Measurements from ENCODE around the gene IKZF3.
A peak's percentile ranks its signal among the peaks of the same experiment; 100 is the strongest.
"Not testable (repeated sequence)": the region's sequence is repeated elsewhere in the genome, so short reads cannot be mapped to it uniquely, and the experiment has no call there.

IKZF3 gene

DNA sequence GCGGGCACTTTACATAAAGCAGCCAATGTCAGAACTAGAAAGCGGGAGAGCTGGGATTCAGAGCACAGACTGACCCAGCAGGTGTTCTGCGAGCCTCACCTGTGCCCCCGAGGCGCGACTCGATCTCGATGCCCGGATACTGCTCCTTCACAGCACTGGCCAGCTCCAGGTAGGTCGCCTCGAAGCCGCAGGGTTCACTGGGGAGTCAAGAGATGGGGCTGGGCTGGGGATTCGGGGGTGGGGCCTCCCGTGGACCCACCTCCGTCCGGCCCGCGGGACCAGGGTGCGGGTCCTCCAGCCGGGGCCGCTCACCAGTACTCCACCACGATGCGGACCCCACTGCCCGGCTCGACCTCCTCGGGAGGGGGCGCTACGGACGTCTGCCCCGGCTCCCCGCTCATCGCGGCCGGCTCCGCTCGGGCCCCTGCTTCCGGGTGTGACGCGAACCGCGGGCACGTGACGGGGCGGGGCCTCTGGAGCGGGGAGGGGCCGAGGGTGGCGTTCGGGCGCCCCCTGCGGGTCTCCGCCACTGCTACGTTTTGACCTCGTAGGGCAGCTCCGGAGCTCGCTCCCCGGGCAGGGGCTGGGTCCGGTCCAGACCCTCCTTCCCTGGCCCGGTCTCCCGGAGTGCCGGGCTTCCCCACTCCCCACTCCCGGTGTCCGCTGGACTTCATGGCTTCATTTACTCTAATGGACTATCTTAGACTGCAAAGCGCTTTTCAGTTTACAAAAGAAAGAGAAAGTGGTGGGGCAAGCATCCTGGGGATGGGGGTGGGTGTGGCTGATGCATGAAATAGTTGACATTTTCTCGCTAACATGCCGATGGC, 133.8 kb downstream of the IKZF3 start, which contains the start of gene MIEN1:
Gene MIEN1, minus strand, starts transcription at position 438 of the 827 bp plus-strand sequence. Its CDS starts 37 bp downstream, at position 401.
- Histone ChIP-seq H2AFZ (ENCODE audit: low read depth, low read length) (peak within 1 kb of the TSS; percentile 77), H3K79me2 (ENCODE audit: low read length) (peaks cover 10% of the 10 kb centered on the region), H3K27ac (ENCODE audit: low read length) (peak within 1 kb of the TSS; percentile 59), H3K9ac (ENCODE audit: low read length) (peak within 1 kb of the TSS; percentile 95), H3K9me3 (ENCODE audit: insufficient read depth, low read length) (no peaks in the 10 kb centered on the region), H3K4me2 (ENCODE audit: low read length) (peak within 1 kb of the TSS; percentile 99), H3K4me1 (ENCODE audit: low read length) (peaks cover 6% of the 10 kb centered on the region), H3K4me3 (ENCODE audit: low read length) (peak within 1 kb of the TSS; percentile 98), H3K36me3 (replicated peaks; ENCODE audit: low read depth, low read length) (peaks cover 14% of the 10 kb centered on the region), H3K27me3 (ENCODE audit: low read depth, low read length) (no peaks in the 10 kb centered on the region), H4K20me1 (ENCODE audit: insufficient read depth, low read length) (no peaks in the 10 kb centered on the region)
- TF ChIP-seq EZH2phosphoT487 (IDR thresholded peaks at IDR 0.05; ENCODE audit: low read depth) (no peak), CTCF (IDR thresholded peaks at IDR 0.05; ENCODE audit: low read depth, low read length) (peak; percentile 73)

- H2AFZ ChIP-seq (ENCODE audit: low read depth, low read length), result no peak overlapping the region
- no peaks in the 10 kb centered on the region for H4K20me1 ChIP-seq (ENCODE audit: insufficient read depth, low read length)
- H3K79me2 ChIP-seq (ENCODE audit: low read length), result peaks cover 10% of the 10 kb centered on the region
- peak overlapping the region; percentile 99 for H3K4me2 ChIP-seq (ENCODE audit: low read length)
- peak overlapping the region; percentile 95 for H3K9ac ChIP-seq (ENCODE audit: low read length)
- TF ChIP-seq CTCF (IDR thresholded peaks at IDR 0.05; ENCODE audit: low read depth, low read length) (no peak), EZH2phosphoT487 (IDR thresholded peaks at IDR 0.05; ENCODE audit: low read depth) (no peak)
- peaks cover 14% of the 10 kb centered on the region for H3K36me3 ChIP-seq (replicated peaks; ENCODE audit: low read depth, low read length)
- H3K4me1 ChIP-seq (ENCODE audit: low read length), result peaks cover 6% of the 10 kb centered on the region
- no peak overlapping the region for H3K27ac ChIP-seq (ENCODE audit: low read length)
- no peaks in the 10 kb centered on the region for H3K27me3 ChIP-seq (ENCODE audit: low read depth, low read length)
- H3K9me3 ChIP-seq (ENCODE audit: insufficient read depth, low read length), result no peaks in the 10 kb centered on the region
- H3K4me3 ChIP-seq (ENCODE audit: low read length), result peak overlapping the region; percentile 98
Measured at GRCh38 chr17:39729280-39729851, 134.7 kb downstream of the IKZF3 start.

- no peak for TF ChIP-seq CTCF (IDR thresholded peaks at IDR 0.05; ENCODE audit: low read depth, low read length)
- no peak for TF ChIP-seq EZH2phosphoT487 (IDR thresholded peaks at IDR 0.05; ENCODE audit: low read depth)
- H3K27ac ChIP-seq (ENCODE audit: low read length), result no peak overlapping the region
- peaks cover 10% of the 10 kb centered on the region for H3K79me2 ChIP-seq (ENCODE audit: low read length)
- H2AFZ ChIP-seq (ENCODE audit: low read depth, low read length), result no peak overlapping the region
- H4K20me1 ChIP-seq (ENCODE audit: insufficient read depth, low read length), result no peaks in the 10 kb centered on the region
- peaks cover 14% of the 10 kb centered on the region for H3K36me3 ChIP-seq (replicated peaks; ENCODE audit: low read depth, low read length)
- H3K9ac ChIP-seq (ENCODE audit: low read length), result no peak overlapping the region
- no peak overlapping the region for H3K4me2 ChIP-seq (ENCODE audit: low read length)
- H3K4me3 ChIP-seq (ENCODE audit: low read length), result no peak overlapping the region
- no peaks in the 10 kb centered on the region for H3K9me3 ChIP-seq (ENCODE audit: insufficient read depth, low read length)
- H3K4me1 ChIP-seq (ENCODE audit: low read length), result peaks cover 12% of the 10 kb centered on the region
- no peaks in the 10 kb centered on the region for H3K27me3 ChIP-seq (ENCODE audit: low read depth, low read length)
Measured at GRCh38 chr17:39727556-39727955, 136.6 kb downstream of the IKZF3 start.

GRCh38 chr17:39726617-39727016, 137.5 kb downstream of the IKZF3 start:
- peaks cover 12% of the 10 kb centered on the region for H3K4me1 ChIP-seq (ENCODE audit: low read length)
- no peaks in the 10 kb centered on the region for H3K27me3 ChIP-seq (ENCODE audit: low read depth, low read length)
- no peaks in the 10 kb centered on the region for H3K9me3 ChIP-seq (ENCODE audit: insufficient read depth, low read length)
- peaks cover 14% of the 10 kb centered on the region for H3K36me3 ChIP-seq (replicated peaks; ENCODE audit: low read depth, low read length)
- no peaks in the 10 kb centered on the region for H4K20me1 ChIP-seq (ENCODE audit: insufficient read depth, low read length)
- H3K79me2 ChIP-seq (ENCODE audit: low read length), result peaks cover 10% of the 10 kb centered on the region
- no peak overlapping the region for H2AFZ ChIP-seq (ENCODE audit: low read depth, low read length)
- H3K4me3 ChIP-seq (ENCODE audit: low read length), result no peak overlapping the region
- H3K9ac ChIP-seq (ENCODE audit: low read length), result no peak overlapping the region
- no peak overlapping the region for H3K27ac ChIP-seq (ENCODE audit: low read length)
- TF ChIP-seq CTCF (IDR thresholded peaks at IDR 0.05; ENCODE audit: low read depth, low read length) (no peak), EZH2phosphoT487 (IDR thresholded peaks at IDR 0.05; ENCODE audit: low read depth) (no peak)
- no peak overlapping the region for H3K4me2 ChIP-seq (ENCODE audit: low read length)

DNA sequence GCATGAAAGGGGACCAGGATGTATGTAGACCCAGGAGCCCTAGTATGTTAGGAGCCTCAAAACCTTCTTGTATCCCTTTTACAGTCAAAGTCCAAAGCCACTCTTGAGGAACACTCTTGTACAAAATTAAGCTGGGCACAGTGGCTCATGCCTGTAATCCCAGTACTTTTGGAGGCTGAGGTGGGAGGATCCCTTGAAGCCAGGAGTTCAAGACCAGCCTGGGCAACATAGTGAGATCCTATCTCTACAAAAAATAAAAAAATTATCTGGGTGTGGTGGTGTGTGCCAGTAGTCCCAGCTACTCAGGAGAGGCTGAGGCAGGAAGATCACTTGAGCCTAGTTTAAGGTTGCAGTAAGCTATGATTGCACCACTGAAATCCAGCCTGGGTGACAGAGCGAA, 138.2 kb downstream of the IKZF3 start:
- H3K4me3 ChIP-seq (ENCODE audit: low read length); H3K4me2 ChIP-seq (ENCODE audit: low read length); H3K27ac ChIP-seq (ENCODE audit: low read length); H3K9me3 ChIP-seq (ENCODE audit: insufficient read depth, low read length); H4K20me1 ChIP-seq (ENCODE audit: insufficient read depth, low read length); H3K9ac ChIP-seq (ENCODE audit: low read length); H3K27me3 ChIP-seq (ENCODE audit: low read depth, low read length); H3K79me2 ChIP-seq (ENCODE audit: low read length); H2AFZ ChIP-seq (ENCODE audit: low read depth, low read length): not testable (repeated sequence)
- Histone ChIP-seq H3K4me1 (ENCODE audit: low read length) (peaks cover 12% of the 10 kb centered on the region), H3K36me3 (replicated peaks; ENCODE audit: low read depth, low read length) (peaks cover 14% of the 10 kb centered on the region)
